ENCODE measurements around the gene SELENOI.
A peak's percentile ranks its signal among the peaks of the same experiment; 100 is the strongest.

- TF ChIP-seq CTCF (IDR thresholded peaks at IDR 0.05) (peak in 1 of 6 experiments; percentile 1), POLR2A (IDR thresholded peaks at IDR 0.05) (no peak)
Observed at GRCh38 chr2:26299471-26300101, 46.4 kb upstream of the SELENOI start.

Data from esophagus squamous epithelium (tissue), 4 donors.